ENCODE measurements around the gene TAX1BP3.

The TAX1BP3 gene

DNA sequence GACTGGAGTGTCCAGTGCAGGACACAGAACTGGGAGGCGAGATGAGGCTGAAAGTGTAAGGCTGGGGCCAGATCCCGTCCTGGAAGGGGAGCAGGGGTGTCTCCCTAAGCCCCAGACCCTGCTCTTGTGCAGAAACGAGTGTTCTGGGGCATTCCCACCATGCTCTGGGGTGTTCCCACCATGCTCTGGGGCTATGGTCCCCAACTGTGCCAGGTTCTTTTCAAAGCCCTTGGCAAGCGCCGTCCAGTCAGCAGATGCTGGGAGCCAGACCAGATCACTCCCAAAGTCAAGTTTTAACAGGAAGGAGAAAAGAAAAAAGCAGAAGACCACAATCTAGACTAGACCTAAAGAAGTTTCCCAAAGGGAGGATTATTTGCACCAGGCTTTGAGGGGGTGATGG lies 2.5 kb downstream of the TAX1BP3 start:
- H3K9ac ChIP-seq (ENCODE audit: low read length), result no peak overlapping the region
- H2AFZ ChIP-seq (ENCODE audit: low read length), result no peak overlapping the region
- no peaks in the 10 kb centered on the region for H4K20me1 ChIP-seq (ENCODE audit: insufficient read depth, low read length)

DNA sequence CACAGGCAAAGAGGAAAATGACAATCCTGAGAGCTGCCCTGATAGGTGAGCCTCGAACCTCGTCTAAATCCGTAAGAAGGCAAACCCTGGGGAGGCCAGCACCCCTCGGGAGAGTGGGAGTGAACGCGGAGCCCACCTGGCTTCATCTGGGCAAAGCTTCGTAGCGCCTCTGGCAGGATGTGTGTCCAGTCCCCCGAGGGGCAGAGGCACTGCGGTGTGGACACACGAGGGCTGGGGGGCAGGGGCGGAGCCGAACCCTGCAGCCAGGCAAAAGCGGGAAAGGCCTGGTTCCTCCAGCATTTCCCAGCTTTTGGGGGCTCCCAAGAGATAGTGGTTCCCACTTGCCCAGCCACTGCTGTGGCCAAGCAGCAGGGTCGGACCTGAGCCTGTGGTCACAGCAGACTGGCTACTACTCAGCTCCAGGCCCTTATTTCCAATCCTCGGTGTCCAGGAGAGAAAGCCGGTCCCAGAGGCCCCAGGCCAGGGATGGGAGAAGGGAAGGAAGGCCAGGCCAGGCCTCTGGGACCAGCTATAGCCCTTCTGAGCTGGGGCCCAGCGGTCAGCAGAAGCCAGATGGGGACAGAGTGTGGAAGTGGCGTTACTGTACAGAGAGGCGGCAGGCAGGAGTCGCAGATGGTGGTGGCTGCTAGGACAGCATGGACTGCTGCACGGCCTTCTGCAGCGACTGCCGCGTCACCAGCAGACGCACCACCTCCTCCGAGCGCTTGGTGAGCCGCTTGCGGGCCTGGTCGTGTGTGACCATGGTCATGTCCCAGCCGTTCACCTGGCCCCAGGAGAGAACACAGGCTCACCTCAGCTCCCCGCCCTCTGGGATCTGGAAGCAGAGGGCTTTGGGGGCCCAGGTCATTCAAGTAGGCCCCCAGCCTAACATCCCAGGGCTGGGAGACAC lies 5.0 kb downstream of the TAX1BP3 start:
- H3K9me2 ChIP-seq (replicated peaks; ENCODE audit: insufficient read depth, low read length), result no peaks in the 10 kb centered on the region
- H3K27me3 ChIP-seq (replicated peaks; ENCODE audit: insufficient read depth, low read length), result no peaks in the 10 kb centered on the region
- H3K36me3 ChIP-seq (replicated peaks; ENCODE audit: insufficient read depth, low read length), result no peaks in the 10 kb centered on the region
- H3K79me2 ChIP-seq (ENCODE audit: low read length), result no peaks in the 10 kb centered on the region
- no peak overlapping the region for H3K27ac ChIP-seq (ENCODE audit: low read length)
- no peak overlapping the region for H3K4me3 ChIP-seq (ENCODE audit: low read length)
- peak; percentile 2 for DNase-seq
- no peaks in the 10 kb centered on the region for H3K9me3 ChIP-seq (replicated peaks; ENCODE audit: insufficient read depth, low read length)
- H4K20me1 ChIP-seq (ENCODE audit: insufficient read depth, low read length), result no peaks in the 10 kb centered on the region
- no peaks in the 10 kb centered on the region for H3K4me1 ChIP-seq (ENCODE audit: low read length)
- no peak overlapping the region for H3K4me2 ChIP-seq (ENCODE audit: low read depth, low read length)
- no peak overlapping the region for H2AFZ ChIP-seq (ENCODE audit: low read length)
- H3F3A ChIP-seq (ENCODE audit: insufficient read depth, low read length), result no peaks in the 10 kb centered on the region
- no peak overlapping the region for H3K9ac ChIP-seq (ENCODE audit: low read length)
- TF ChIP-seq EZH2phosphoT487 (IDR thresholded peaks at IDR 0.05; ENCODE audit: low read length), result no peak
- TF ChIP-seq, protein P1, sequence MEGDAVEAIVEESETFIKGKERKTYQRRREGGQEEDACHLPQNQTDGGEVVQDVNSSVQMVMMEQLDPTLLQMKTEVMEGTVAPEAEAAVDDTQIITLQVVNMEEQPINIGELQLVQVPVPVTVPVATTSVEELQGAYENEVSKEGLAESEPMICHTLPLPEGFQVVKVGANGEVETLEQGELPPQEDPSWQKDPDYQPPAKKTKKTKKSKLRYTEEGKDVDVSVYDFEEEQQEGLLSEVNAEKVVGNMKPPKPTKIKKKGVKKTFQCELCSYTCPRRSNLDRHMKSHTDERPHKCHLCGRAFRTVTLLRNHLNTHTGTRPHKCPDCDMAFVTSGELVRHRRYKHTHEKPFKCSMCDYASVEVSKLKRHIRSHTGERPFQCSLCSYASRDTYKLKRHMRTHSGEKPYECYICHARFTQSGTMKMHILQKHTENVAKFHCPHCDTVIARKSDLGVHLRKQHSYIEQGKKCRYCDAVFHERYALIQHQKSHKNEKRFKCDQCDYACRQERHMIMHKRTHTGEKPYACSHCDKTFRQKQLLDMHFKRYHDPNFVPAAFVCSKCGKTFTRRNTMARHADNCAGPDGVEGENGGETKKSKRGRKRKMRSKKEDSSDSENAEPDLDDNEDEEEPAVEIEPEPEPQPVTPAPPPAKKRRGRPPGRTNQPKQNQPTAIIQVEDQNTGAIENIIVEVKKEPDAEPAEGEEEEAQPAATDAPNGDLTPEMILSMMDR (IDR thresholded peaks at IDR 0.05; ENCODE audit: low read length), result no peak
- TF ChIP-seq EZH2 (optimal IDR thresholded peaks at IDR 0.05; ENCODE audit: low read depth, low read length), result no peak

More for the DNA sequence above, 2.5 kb downstream of the TAX1BP3 start:
- Histone ChIP-seq H3K27ac (ENCODE audit: low read length) (no peak overlapping the region), H3F3A (ENCODE audit: insufficient read depth, low read length) (no peaks in the 10 kb centered on the region), H3K79me2 (ENCODE audit: low read length) (peaks cover 19% of the 10 kb centered on the region), H3K9me2 (replicated peaks; ENCODE audit: insufficient read depth, low read length) (no peaks in the 10 kb centered on the region), H3K4me3 (ENCODE audit: low read length) (no peak overlapping the region), H3K36me3 (replicated peaks; ENCODE audit: insufficient read depth, low read length) (no peaks in the 10 kb centered on the region), H3K27me3 (replicated peaks; ENCODE audit: insufficient read depth, low read length) (no peaks in the 10 kb centered on the region), H3K4me1 (ENCODE audit: low read length) (peaks cover 3% of the 10 kb centered on the region; the same call in 1 of the 2 replicates), H3K4me2 (ENCODE audit: low read depth, low read length) (no peak overlapping the region), H3K9me3 (replicated peaks; ENCODE audit: insufficient read depth, low read length) (no peaks in the 10 kb centered on the region)
- peak; percentile 3 for DNase-seq
- TF ChIP-seq EZH2 (optimal IDR thresholded peaks at IDR 0.05; ENCODE audit: low read depth, low read length), result no peak
- no peak for TF ChIP-seq EZH2phosphoT487 (IDR thresholded peaks at IDR 0.05; ENCODE audit: low read length)
- TF ChIP-seq, protein P1 (IDR thresholded peaks at IDR 0.05; ENCODE audit: low read length), result no peak

DNA sequence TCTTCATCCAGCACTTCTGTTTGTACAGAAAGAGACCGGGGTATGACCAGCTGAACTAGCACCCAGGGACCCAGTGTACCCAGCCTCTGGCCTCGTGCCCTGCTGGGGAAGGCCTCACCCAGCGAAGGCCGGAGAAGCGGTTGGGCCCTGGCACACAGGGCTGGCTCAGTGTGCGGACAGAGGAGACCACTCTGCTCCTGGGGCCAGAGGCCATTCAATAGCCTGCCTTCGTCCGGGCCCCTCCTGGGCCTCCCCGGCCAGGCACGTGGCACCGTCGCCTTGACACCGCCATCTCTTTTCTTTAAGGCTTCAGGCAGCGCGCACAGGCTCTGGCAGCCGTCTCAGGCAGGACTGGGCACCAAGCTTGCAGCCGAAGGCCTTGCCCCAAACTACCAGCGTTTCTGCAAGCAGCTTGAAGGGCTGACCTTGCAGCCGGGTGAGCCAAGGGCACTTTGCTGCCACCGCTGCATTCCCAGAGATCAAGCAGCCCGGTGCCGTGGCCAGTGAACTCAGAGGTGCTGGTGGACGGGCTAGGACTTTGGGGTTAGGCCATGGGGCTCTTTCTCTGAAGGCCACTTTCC lies 8.0 kb downstream of the TAX1BP3 start:
- Histone ChIP-seq H3K9ac (ENCODE audit: low read length) (no peak overlapping the region), H3K36me3 (replicated peaks; ENCODE audit: insufficient read depth, low read length) (no peaks in the 10 kb centered on the region), H2AFZ (ENCODE audit: low read length) (no peak overlapping the region), H3K4me2 (ENCODE audit: low read depth, low read length) (no peak overlapping the region), H4K20me1 (ENCODE audit: insufficient read depth, low read length) (no peaks in the 10 kb centered on the region), H3K4me1 (ENCODE audit: low read length) (no peaks in the 10 kb centered on the region), H3K9me3 (replicated peaks; ENCODE audit: insufficient read depth, low read length) (no peaks in the 10 kb centered on the region), H3F3A (ENCODE audit: insufficient read depth, low read length) (no peaks in the 10 kb centered on the region), H3K27me3 (replicated peaks; ENCODE audit: insufficient read depth, low read length) (no peaks in the 10 kb centered on the region), H3K79me2 (ENCODE audit: low read length) (no peaks in the 10 kb centered on the region), H3K9me2 (replicated peaks; ENCODE audit: insufficient read depth, low read length) (no peaks in the 10 kb centered on the region), H3K27ac (ENCODE audit: low read length) (no peak overlapping the region), H3K4me3 (ENCODE audit: low read length) (no peak overlapping the region)
- TF ChIP-seq EZH2phosphoT487 (IDR thresholded peaks at IDR 0.05; ENCODE audit: low read length), result no peak
- no peak for TF ChIP-seq EZH2 (optimal IDR thresholded peaks at IDR 0.05; ENCODE audit: low read depth, low read length)
- TF ChIP-seq, protein P1 (IDR thresholded peaks at IDR 0.05; ENCODE audit: low read length), result no peak
- DNase-seq, result no peak
